ENCODE results near the gene CMSS1. TPM values are rescaled to one million over a fixed set of nuclear protein-coding genes. Genes with fewer than 3 reads are reported as not detected.

Gene CMSS1
- total RNA-seq, 1 donor from 2014 or later = 9.2 TPM

DNA sequence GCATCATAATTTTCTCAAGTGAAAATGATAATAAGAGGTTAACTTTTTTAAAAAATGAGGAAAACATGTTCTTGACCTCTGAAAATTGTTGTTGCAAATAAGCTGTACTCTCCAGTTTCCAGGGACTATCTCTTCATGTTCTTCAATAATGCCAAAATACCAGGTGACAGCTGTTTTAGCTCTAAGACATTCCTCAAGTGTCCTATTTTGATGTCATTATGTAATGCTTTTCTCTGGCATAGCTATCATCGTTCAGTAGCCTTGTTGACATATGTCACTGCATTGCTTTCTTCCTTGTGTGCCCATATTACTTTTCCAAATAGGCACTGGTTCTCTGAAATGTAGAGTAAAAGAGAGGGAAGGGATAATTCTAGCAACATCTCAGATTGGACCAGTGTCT is 302.4 kb downstream of the CMSS1 start:
- intact Hi-C loops (cut with DNase I) = no loop called here
- no peak overlapping the region for H3K27ac ChIP-seq
- H3K36me3 ChIP-seq = no peaks in the 10 kb centered on the region
- H3K27me3 ChIP-seq = no peaks in the 10 kb centered on the region
- no peak for DNase-seq (ENCODE audit: low spot score in 2 of 2)
- no peak overlapping the region for H3K4me3 ChIP-seq
- TF ChIP-seq, protein P1, sequence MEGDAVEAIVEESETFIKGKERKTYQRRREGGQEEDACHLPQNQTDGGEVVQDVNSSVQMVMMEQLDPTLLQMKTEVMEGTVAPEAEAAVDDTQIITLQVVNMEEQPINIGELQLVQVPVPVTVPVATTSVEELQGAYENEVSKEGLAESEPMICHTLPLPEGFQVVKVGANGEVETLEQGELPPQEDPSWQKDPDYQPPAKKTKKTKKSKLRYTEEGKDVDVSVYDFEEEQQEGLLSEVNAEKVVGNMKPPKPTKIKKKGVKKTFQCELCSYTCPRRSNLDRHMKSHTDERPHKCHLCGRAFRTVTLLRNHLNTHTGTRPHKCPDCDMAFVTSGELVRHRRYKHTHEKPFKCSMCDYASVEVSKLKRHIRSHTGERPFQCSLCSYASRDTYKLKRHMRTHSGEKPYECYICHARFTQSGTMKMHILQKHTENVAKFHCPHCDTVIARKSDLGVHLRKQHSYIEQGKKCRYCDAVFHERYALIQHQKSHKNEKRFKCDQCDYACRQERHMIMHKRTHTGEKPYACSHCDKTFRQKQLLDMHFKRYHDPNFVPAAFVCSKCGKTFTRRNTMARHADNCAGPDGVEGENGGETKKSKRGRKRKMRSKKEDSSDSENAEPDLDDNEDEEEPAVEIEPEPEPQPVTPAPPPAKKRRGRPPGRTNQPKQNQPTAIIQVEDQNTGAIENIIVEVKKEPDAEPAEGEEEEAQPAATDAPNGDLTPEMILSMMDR (IDR thresholded peaks at IDR 0.05) = no peak
- no peaks in the 10 kb centered on the region for H3K9me3 ChIP-seq
- H3K4me1 ChIP-seq = peaks cover 0 to 25% of the 10 kb centered on the region in 2 donors

DNA sequence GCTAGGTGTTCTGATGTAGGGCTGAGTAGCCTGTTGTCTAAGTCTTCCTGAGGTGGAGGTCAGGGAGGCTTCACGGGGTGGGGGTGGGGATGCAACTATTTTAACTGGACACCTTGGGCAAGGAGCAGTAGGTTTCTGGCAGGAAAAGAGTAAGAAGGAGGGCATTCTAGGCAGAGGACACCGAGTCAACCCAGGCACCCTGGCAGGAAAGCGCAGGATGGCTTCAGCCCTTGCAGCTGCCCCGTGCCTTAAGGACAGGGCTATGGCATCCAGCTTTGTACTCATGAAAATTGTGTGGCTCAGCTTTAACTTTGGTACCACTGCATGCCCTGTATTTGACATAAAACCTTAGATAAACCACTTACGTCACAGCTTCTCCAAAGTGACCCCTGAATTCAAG is 303.0 kb downstream of the CMSS1 start:
- TF ChIP-seq, protein P1 (IDR thresholded peaks at IDR 0.05) = no peak
- peaks cover 0 to 31% of the 10 kb centered on the region in 2 donors for H3K4me1 ChIP-seq
- H3K4me3 ChIP-seq = no peak overlapping the region
- no peak for DNase-seq (ENCODE audit: low spot score in 2 of 2)
- H3K36me3 ChIP-seq = no peaks in the 10 kb centered on the region
- H3K9me3 ChIP-seq = no peaks in the 10 kb centered on the region
- intact Hi-C loops (cut with DNase I) = no loop called here
- no peaks in the 10 kb centered on the region for H3K27me3 ChIP-seq
- H3K27ac ChIP-seq = no peak overlapping the region

DNA sequence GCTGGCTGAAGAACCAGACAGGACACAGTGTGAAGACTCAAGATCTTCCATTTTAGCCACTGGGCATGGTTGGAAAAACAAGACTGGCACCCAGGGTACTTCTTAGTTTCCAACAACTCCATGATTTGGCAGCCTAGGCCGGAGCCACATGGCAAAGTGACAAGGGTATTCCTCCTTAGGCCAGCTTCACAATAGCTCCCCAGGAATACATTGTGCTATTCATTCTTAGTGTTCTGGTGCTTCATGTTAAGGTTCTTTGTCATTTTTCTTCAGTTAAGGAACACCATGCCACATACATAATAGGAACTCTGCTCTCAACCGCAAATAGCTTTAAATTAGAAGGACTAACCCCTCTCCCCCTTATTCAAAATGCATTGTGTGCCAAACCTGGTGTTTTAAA is 304.7 kb downstream of the CMSS1 start:
- H3K36me3 ChIP-seq = no peaks in the 10 kb centered on the region
- no peaks in the 10 kb centered on the region for H3K9me3 ChIP-seq
- TF ChIP-seq, protein P1 (IDR thresholded peaks at IDR 0.05) = no peak
- DNase-seq (ENCODE audit: low spot score in 2 of 2) = no peak
- intact Hi-C loops (cut with DNase I) = no loop called here
- H3K4me1 ChIP-seq = peaks cover 0 to 31% of the 10 kb centered on the region in 2 donors
- H3K27me3 ChIP-seq = no peaks in the 10 kb centered on the region
- H3K4me3 ChIP-seq = no peak overlapping the region
- no peak overlapping the region for H3K27ac ChIP-seq

DNA sequence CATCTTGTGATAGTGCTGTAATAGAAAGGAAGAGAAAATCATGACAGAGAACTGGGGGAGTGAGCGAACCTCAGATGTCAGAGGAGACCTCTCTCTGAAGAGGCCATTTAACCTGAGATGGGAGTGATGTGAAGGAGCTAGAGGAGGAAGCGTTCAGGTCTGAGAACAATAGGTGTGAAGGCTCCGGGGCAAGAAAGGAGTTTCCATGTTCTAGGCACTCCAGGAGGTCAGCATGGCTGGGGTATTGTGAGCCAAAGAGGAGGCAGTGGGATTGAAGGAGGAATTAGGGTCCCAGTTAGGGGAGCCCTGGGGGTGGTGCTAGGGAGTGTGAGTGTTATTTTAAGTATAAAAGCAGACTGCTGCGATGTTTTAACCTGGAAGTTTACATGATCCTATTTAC is 305.4 kb downstream of the CMSS1 start:
- no peak for DNase-seq (ENCODE audit: low spot score in 2 of 2)
- intact Hi-C loops (cut with DNase I) = no loop called here
- no peak overlapping the region for H3K4me3 ChIP-seq
- no peaks in the 10 kb centered on the region for H3K9me3 ChIP-seq
- no peaks in the 10 kb centered on the region for H3K27me3 ChIP-seq
- no peaks in the 10 kb centered on the region for H3K36me3 ChIP-seq
- H3K27ac ChIP-seq = peak overlapping the region; percentile 63 to 64
- H3K4me1 ChIP-seq = peaks cover 0 to 31% of the 10 kb centered on the region in 2 donors
- TF ChIP-seq, protein P1 (IDR thresholded peaks at IDR 0.05) = no peak

DNA sequence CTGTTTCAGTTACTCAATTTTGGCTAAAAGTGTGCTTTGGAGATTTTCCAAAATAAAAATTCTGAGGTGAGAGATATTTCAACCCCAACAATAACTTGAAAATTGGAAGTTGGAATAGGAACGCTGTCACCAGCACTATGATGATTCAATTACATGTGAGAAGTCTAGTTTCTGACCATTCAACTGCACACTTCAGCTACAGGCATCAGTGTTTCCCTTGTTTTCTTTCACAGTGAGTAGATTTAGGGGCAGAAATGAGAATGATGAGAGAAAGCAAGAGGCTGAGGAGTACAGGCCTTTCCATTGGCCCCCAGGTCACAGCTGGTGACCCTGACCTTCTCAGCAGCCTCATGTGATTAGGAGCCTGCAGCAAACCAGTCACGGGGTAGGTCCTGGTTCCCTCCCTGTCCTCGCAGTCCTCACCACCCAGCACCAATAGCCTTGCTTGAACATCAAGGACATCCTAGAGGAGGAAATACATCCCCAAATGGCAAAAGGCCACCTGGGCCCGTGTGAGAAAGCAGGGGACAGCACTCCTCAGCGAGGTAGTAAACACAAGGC is 306.6 kb downstream of the CMSS1 start:
- H3K4me1 ChIP-seq = peaks cover 1 to 31% of the 10 kb centered on the region in 2 donors
- TF ChIP-seq, protein P1 (IDR thresholded peaks at IDR 0.05) = no peak
- H3K36me3 ChIP-seq = no peaks in the 10 kb centered on the region
- H3K27me3 ChIP-seq = no peaks in the 10 kb centered on the region
- no peaks in the 10 kb centered on the region for H3K9me3 ChIP-seq
- H3K4me3 ChIP-seq = no peak overlapping the region
- intact Hi-C loops (cut with DNase I) = no loop called here
- H3K27ac ChIP-seq = peak overlapping the region; percentile 63 to 64
- no peak for DNase-seq (ENCODE audit: low spot score in 2 of 2)

Measured in ascending aorta (tissue), 2 donors.